Measurements from ENCODE around the gene PLCB4.

Gene PLCB4

DNA sequence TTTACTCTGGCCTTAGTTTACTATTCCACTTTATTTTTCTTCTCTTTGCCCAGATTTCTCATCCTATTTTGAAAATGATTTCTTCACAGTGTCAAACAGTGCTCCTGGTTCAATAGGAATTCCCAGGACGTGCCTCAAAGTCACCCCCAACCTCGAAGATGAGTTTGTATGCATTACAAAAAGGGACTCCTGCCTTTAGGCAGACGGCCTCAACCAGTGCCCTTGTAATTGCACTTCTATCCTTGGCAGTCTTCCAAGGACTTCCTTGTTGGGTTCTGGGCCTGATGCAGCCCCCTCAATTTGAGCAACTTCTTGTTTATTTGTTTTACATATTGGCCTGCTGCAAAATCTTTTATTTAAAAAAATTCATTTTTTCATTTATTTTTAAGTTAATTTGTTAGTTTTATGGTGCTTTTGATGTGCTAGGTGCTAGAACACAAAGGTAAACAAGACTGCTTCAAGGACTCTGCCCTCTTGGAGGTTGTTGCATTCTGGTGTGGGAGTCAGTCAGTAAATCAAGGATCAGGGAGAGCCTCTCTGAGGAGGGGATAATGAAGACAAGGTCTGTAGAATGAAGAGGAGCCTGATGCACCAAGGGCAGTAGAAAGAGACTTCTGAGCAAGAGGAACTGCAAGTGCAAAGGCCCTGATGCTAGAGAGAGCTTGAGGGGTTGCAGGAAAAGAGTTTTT is 264.0 kb downstream of the PLCB4 start:
- TF ChIP-seq EZH2phosphoT487 (conservative IDR thresholded peaks at IDR 0.05; ENCODE audit: low read length): no peak
- TF ChIP-seq, protein P1, sequence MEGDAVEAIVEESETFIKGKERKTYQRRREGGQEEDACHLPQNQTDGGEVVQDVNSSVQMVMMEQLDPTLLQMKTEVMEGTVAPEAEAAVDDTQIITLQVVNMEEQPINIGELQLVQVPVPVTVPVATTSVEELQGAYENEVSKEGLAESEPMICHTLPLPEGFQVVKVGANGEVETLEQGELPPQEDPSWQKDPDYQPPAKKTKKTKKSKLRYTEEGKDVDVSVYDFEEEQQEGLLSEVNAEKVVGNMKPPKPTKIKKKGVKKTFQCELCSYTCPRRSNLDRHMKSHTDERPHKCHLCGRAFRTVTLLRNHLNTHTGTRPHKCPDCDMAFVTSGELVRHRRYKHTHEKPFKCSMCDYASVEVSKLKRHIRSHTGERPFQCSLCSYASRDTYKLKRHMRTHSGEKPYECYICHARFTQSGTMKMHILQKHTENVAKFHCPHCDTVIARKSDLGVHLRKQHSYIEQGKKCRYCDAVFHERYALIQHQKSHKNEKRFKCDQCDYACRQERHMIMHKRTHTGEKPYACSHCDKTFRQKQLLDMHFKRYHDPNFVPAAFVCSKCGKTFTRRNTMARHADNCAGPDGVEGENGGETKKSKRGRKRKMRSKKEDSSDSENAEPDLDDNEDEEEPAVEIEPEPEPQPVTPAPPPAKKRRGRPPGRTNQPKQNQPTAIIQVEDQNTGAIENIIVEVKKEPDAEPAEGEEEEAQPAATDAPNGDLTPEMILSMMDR (IDR thresholded peaks at IDR 0.05; ENCODE audit: insufficient read depth, low read length, poor library complexity, severe bottlenecking): no peak
- Histone ChIP-seq H3K27ac (ENCODE audit: low read depth, low read length) (no peak overlapping the region), H3K9me3 (ENCODE audit: insufficient read depth, low read length) (no peaks in the 10 kb centered on the region), H4K20me1 (ENCODE audit: low read depth, low read length) (no peaks in the 10 kb centered on the region), H3K4me3 (ENCODE audit: insufficient read depth, low read length, poor library complexity, severe bottlenecking) (no peak overlapping the region), H3K79me2 (ENCODE audit: insufficient read depth, low read length) (no peaks in the 10 kb centered on the region), H3K9ac (ENCODE audit: low read length) (no peak overlapping the region), H3K9me2 (replicated peaks; ENCODE audit: insufficient read depth, low read length) (no peaks in the 10 kb centered on the region), H2AFZ (ENCODE audit: low read depth, low read length, severe bottlenecking) (no peak overlapping the region), H3K4me2 (ENCODE audit: low read depth, low read length, poor library complexity, severe bottlenecking) (no peak overlapping the region), H3K27me3 (ENCODE audit: low read length) (no peaks in the 10 kb centered on the region), H3K36me3 (ENCODE audit: low read length) (no peaks in the 10 kb centered on the region), H3F3A (ENCODE audit: insufficient read depth) (no peaks in the 10 kb centered on the region)

DNA sequence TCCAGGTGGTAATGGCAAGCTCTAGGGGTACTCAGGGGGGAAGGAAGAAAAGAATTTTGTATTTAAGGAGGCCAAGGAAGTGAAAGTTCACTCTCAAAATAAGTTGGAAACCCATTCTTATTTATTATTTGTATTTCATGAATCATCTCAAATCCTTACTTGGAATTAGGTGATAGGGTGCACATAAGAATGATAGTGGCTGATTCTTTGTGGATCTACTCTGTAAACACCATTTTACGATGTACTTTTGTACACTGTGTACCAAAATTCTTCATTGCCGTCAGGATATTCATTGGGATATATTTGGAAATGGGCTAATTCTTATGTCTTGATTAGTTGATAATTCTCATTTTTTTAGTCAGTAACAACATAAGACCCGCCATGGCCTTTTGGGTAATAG is 266.0 kb downstream of the PLCB4 start:
- H3K36me3 ChIP-seq (ENCODE audit: low read length): no peaks in the 10 kb centered on the region
- no peak overlapping the region for H2AFZ ChIP-seq (ENCODE audit: low read depth, low read length, severe bottlenecking)
- no peak overlapping the region for H3K4me2 ChIP-seq (ENCODE audit: low read depth, low read length, poor library complexity, severe bottlenecking)
- TF ChIP-seq EZH2phosphoT487 (conservative IDR thresholded peaks at IDR 0.05; ENCODE audit: low read length): no peak
- TF ChIP-seq, protein P1 (IDR thresholded peaks at IDR 0.05; ENCODE audit: insufficient read depth, low read length, poor library complexity, severe bottlenecking): no peak
- no peaks in the 10 kb centered on the region for H3K79me2 ChIP-seq (ENCODE audit: insufficient read depth, low read length)
- no peaks in the 10 kb centered on the region for H3K9me2 ChIP-seq (replicated peaks; ENCODE audit: insufficient read depth, low read length)
- H3K4me3 ChIP-seq (ENCODE audit: insufficient read depth, low read length, poor library complexity, severe bottlenecking): no peak overlapping the region
- H4K20me1 ChIP-seq (ENCODE audit: low read depth, low read length): no peaks in the 10 kb centered on the region
- no peak overlapping the region for H3K27ac ChIP-seq (ENCODE audit: low read depth, low read length)
- H3K27me3 ChIP-seq (ENCODE audit: low read length): no peaks in the 10 kb centered on the region
- H3F3A ChIP-seq (ENCODE audit: insufficient read depth): no peaks in the 10 kb centered on the region
- no peaks in the 10 kb centered on the region for H3K9me3 ChIP-seq (ENCODE audit: insufficient read depth, low read length)
- no peak overlapping the region for H3K9ac ChIP-seq (ENCODE audit: low read length)

DNA sequence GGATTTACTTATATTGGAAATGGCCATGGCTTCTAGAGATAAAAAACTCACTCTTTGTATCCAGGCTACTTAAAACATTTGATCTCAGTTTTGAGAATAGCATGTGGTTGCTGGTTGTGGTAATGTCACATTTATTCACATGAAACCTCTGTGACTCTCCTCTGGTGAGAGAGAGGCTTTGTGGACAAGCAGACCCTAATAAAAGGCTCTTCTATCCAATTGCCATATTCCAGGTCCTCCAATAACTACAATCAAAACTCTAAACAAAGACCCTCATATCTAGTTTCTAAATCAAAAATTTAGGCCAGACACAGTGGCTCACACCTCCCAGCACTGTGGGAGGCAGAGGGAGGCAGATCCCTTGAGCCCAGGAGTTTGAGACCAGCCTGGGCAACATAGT is 269.2 kb downstream of the PLCB4 start:
- Histone ChIP-seq H3K9ac (ENCODE audit: low read length) (no peak overlapping the region), H3K27ac (ENCODE audit: low read depth, low read length) (no peak overlapping the region), H3K36me3 (ENCODE audit: low read length) (no peaks in the 10 kb centered on the region), H3F3A (ENCODE audit: insufficient read depth) (no peaks in the 10 kb centered on the region), H4K20me1 (ENCODE audit: low read depth, low read length) (no peaks in the 10 kb centered on the region), H3K9me3 (ENCODE audit: insufficient read depth, low read length) (no peaks in the 10 kb centered on the region), H3K4me3 (ENCODE audit: insufficient read depth, low read length, poor library complexity, severe bottlenecking) (no peak overlapping the region), H2AFZ (ENCODE audit: low read depth, low read length, severe bottlenecking) (no peak overlapping the region), H3K9me2 (replicated peaks; ENCODE audit: insufficient read depth, low read length) (no peaks in the 10 kb centered on the region), H3K27me3 (ENCODE audit: low read length) (no peaks in the 10 kb centered on the region), H3K79me2 (ENCODE audit: insufficient read depth, low read length) (no peaks in the 10 kb centered on the region), H3K4me2 (ENCODE audit: low read depth, low read length, poor library complexity, severe bottlenecking) (no peak overlapping the region)
- TF ChIP-seq, protein P1 (IDR thresholded peaks at IDR 0.05; ENCODE audit: insufficient read depth, low read length, poor library complexity, severe bottlenecking): no peak
- no peak for TF ChIP-seq EZH2phosphoT487 (conservative IDR thresholded peaks at IDR 0.05; ENCODE audit: low read length)

Data from SU-DHL-6 (cell line).